GM18520 (cell line): ENCODE measurements around the gene ALX4.

Source experiments
- ATAC-seq: cut with Tn5 transposase; IDR thresholded peaks from one replicate; pipeline ENCODE4 v1.9.1; 2021; ENCODE audit not compliant: unreplicated experiment

ALX4 gene

DNA sequence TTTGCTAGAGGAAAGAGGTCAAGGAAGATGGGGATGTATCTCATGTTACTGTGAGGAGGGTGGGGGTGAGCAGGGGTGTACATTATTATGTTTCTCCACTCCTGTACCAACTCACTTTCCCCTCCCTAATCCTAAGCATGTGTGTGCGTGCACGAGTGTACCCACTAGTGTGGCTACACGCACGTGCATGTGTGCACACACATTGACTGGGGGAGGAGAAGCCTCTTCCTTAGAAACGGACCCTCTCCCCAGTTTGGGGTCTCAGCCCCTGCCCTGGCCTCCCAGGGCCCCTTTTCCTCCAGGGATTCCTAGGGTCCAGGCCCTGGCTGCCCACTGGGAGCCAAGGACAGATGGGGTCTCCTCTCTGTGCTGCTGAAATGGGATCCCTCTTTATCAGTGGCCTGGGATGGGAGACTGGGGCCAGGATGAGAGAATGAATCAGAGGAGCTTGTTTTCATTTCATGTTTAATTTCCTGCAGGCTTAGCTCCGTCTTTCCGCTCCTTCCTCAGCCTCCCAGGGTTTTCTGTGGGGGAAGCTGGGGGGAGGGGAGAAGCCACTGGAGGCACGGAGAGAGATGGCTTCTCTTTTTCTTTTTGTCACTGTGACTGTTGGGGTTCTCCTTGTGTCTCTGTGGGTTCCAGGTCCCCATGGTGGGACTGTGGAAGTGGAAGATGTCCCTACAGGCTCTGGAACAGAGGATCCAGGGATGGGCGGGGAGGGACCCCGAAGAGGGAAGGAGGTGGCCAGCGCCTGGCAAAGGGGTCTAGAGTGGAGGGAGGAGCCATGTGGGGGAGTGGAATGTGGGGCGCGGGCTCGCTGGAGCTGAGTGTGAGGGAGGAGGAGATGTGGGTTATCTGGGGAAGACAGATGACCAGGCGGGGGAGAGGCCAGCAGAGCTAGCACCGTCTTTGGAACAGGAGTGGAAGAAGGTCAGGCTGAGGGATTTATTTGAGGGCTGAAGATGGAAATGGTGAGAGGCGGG is 40.3 kb downstream of the ALX4 start:
- ATAC-seq: no peak

DNA sequence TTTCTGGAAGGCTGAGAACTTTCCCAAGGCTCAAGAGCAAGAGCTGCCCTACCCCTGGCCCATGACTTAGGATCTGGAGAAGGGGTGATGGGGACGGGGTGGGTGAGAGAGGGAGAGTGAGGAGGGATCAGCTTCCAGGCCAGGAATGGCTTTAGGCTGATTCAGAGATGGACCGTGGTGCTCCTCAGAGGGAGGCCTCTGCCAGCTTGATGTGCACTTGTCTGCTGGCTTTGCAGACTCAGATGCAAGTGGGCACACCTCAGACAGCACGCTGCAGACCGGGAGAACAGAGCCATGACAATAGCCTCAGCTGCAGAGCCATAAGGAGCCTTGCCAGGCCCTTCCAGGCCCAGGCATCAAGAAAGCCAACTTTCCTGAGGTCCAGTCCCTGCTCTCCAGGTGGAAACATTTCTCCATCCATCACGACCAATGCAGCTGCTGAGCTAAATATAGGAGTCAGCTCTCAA is 41.3 kb downstream of the ALX4 start:
- no peak for ATAC-seq

GRCh38 chr11:44267750-44268613 is 42.0 kb downstream of the ALX4 start:
- ATAC-seq: no peak

- ATAC-seq: no peak
Observed at GRCh38 chr11:44267006-44267749, 42.8 kb downstream of the ALX4 start.

DNA sequence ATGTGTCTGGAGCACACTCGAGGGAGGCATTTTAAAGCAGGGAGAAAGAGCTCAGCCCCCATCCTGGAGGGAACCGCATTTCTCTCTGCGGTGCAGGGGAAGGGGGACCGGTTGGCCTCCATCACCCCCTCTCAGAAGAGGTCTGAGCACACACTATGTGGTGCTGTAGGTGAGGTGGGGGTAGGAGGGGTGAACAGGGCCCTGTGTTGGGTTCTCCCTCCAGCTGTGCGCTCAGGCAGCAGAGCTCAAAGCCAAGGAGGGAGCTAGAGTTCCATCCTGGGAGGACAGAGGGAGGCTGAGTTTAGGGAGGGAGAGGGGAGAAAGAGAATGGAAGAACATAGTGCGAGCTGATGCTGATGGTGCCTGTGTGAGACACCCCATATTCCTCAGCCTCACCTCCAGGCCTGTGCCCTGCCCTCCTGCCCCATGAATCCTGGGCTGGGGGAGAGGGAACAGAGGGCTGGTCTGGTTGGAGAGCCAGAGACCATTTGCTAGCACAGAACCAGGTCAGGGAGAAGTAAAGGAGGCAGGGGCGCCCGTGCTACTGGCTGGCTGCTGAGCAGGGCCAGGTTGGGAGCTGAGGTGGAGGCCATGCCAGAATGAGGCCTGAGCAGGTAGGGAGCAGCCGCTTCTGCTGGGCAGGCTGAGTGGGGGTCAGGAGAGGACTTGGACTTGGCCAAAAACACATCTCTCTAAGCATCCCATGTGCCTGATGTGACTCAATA is 43.7 kb downstream of the ALX4 start:
- ATAC-seq: no peak

- no peak for ATAC-seq
Observed at GRCh38 chr11:44264761-44265160, 45.2 kb downstream of the ALX4 start.

GRCh38 chr11:44264438-44264749 is 45.5 kb downstream of the ALX4 start:
- no peak for ATAC-seq

DNA sequence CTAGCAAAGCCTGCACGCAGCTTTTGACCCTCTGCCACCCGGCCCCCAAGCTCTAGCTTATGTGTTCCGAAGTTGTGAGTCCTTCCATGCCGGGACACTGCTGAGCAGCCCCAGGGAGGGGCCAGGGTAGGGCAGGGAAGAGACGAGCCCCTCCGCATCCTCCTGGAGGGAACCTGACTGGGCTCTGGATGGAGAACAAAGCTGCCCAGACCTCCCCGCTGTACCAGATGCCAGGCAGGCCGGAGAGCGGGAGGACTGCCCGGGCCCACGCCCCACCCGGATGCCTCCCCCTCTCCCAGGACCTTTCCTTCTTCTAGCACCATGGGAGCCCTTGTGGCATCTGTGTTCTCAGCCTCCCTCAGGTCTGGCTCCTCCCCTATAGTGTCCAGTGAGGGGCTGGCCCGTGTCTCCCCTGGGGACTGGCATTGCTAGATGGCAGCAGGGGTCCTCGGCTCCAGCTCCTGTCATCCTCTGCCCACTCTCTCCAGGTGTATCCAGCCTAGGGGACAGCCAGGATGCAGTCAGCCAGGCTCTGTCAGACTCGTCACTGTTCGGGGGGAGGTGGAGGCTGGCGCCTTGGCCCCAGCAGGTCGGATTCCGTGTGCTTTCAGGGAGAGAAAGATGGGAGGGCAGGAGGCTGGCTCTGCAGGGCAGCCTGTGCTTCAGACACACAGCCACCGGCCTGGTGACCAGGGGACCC is 46.1 kb downstream of the ALX4 start:
- ATAC-seq: no peak

GRCh38 chr11:44261800-44262591 is 47.9 kb downstream of the ALX4 start:
- no peak for ATAC-seq

- ATAC-seq: no peak
Observed at GRCh38 chr11:44260081-44260480, 49.9 kb downstream of the ALX4 start.

DNA sequence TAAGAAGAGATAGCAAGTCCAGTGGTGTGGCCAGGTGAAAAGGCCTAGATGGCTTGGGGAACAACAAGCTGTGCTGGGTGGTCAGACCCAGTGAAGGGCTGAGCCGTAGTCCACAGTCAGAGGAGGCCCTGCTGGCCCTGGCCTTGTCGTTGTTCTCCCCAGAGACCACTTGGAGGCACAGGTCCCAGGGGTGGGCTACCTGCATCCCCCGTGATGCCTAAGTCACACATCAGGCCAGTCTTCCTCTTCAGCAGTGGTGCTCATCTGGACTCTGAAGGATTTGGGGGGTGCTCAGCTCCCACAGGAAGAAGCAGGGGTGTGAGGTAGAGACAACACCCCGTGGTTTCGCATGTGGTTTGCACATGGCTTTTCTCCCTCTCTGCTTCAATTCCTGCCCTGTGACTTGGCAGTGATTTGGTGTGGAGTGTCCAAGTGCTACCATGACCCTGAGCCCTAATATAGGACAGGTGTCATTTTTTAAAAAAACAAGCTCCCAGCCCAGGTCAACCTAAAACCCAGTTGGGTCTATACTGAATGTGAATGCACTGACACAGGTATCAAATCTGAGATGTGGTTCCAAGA is 51.0 kb downstream of the ALX4 start:
- ATAC-seq: no peak

- no peak for ATAC-seq
Observed at GRCh38 chr11:44258190-44258489, 51.8 kb downstream of the ALX4 start.

- ATAC-seq: no peak
Observed at GRCh38 chr11:44257338-44258189, 52.4 kb downstream of the ALX4 start.

DNA sequence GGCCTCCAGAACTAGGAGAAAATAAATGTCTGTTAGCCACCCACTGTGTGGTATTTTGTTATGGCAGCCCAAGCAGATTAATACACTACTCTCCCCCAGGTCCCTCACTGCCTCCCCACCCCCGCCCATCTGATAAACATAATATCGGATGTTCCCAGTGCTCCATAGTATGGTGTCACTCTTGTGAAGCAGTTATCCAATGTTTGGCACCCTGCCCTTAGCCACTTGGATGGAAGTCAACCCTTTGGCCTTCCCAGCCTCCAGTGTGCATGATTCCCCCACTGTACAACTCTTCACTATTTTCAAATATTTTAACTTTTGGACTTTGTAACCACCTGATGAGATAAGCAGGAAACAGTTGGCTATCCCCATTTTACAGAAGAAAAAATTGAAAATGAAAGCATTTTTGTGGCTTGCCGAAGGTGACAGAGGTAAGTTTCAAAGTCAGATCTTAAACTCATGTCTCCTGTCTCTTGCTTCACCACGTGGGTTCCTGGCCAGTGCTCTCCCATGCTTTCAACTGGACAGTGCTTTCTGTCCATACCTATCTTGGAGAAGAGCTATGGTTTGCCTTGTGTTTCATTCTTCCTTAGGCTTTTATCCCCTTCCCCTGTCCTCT is 53.2 kb downstream of the ALX4 start:
- ATAC-seq: no peak

DNA sequence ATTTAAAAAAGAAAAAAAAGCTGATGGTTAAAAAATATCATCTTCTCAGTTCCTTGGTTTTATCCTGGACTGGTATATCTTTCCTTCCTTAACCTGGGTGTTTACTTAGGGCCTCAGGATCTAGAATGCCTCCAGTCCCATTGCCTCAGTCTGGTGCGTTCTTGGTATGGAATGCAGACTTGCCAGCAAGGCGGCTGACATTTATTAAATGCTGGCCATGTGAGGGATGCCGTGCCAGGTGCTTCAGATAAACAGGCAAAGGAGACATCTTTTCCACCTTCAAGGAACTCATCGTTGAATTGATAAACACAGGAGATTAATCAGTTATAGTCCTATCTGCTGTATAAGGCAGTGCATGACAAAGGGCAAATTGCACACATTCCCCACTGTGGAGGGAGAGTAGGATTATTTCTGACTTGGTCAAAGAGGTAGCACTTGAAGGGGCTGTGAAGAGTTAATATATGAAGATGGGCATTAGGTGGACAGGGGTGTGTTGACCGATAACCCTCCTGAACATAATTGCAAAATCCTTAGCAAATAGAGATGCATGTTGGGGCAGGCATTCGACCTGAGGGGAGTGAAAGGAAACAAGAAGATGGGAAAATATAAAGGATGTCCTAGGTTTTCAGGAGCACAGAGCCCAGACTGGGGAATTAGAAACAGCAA is 54.4 kb downstream of the ALX4 start:
- no peak for ATAC-seq

- no peak for ATAC-seq
Observed at GRCh38 chr11:44252999-44253602, 56.8 kb downstream of the ALX4 start.

GRCh38 chr11:44250421-44250820 is 59.5 kb downstream of the ALX4 start:
- ATAC-seq: no peak
